HepG2 (cell line): ENCODE measurements around the gene SRRM2. TPM values are rescaled to one million over a fixed set of nuclear protein-coding genes. Genes with fewer than 3 reads are reported as not detected.
A peak's percentile ranks its signal among the peaks of the same experiment; 100 is the strongest.

Experiments
- ATAC-seq: fragments of 200-7000 bp; cut with Tn5 transposase; 3 replicates; pipeline ENCODE4 v1.9.1; 2020; ENCODE audit warnings: mild to moderate bottlenecking, moderate library complexity
- BruUV-seq: library from RNA; stranded (reverse); fragments of 400-500 nt; replicated peaks from 2 replicates; lab custom pipeline; 2021; lab: Mats Ljungman, UMichigan
- CTCF ChIA-PET: fragments of 300-600 bp; formaldehyde crosslinking; extraction: SDS; loops from one replicate; lab custom pipeline; 2021; ENCODE audit warnings: low total read pairs, inconsistent platforms, low intra/inter-chr PET ratio; lab: Yijun Ruan, JAX
- POLR2A ChIA-PET: fragments of 350-600 bp; sonication (Branson Sonifier 250); formaldehyde crosslinking; loops from one replicate; lab custom pipeline; 2020; ENCODE audit warnings: antibody characterized with exemption, inconsistent platforms; lab: Yijun Ruan, JAX
- DNase-seq: peaks from one replicate; pipeline ENCODE4 v3.0.0-alpha.2; 2015; ENCODE audit warnings: low spot score
- FAIRE-seq: peaks from 3 replicates; lab custom pipeline; 2011; peaks lifted over from hg19 to GRCh38; lab: Jason Lieb, UNC
- H2AFZ ChIP-seq: one replicate; pipeline ENCODE4 v1.6.1; 2011; ENCODE audit warnings: low read length, inconsistent platforms
- H3K27ac ChIP-seq: fragments of 300-600 bp; 3 replicates; pipeline ENCODE4 v1.8.0; 2011; ENCODE audit warnings: mixed run types, mild to moderate bottlenecking, mixed read lengths, low read length, inconsistent platforms; ENCODE audit not compliant: insufficient read depth; ENCODE audit errors: extremely low read length
- H3K27me3 ChIP-seq, 2 experiments: fragments of 200-600 bp in 1 of 2; 2 replicates in 1 of 2; 3 replicates in 1 of 2; pipeline versions ENCODE4 v1.6.0 to v1.8.0; 2011; ENCODE audit warnings: low read length in 2 of 2, mild to moderate bottlenecking in 2 of 2, moderate library complexity in 2 of 2, inconsistent platforms in 1 of 2; ENCODE audit not compliant: insufficient read depth in 2 of 2, control insufficient read depth in 1 of 2
- H3K36me3 ChIP-seq, 2 experiments: fragments of 200-600 bp in 1 of 2; replicated peaks in 1 of 2; 2 replicates in 1 of 2; 3 replicates in 1 of 2; pipeline versions ENCODE4 v1.5.1 to v1.8.0; 2011; ENCODE audit warnings: low read length in 2 of 2, inconsistent platforms in 1 of 2; ENCODE audit not compliant: insufficient read depth in 2 of 2, control insufficient read depth in 1 of 2
- H3K4me1 ChIP-seq: 2 replicates; pipeline ENCODE4 v1.5.1; 2012; ENCODE audit warnings: low read length, inconsistent platforms; ENCODE audit not compliant: insufficient read depth
- H3K4me2 ChIP-seq: 2 replicates; pipeline ENCODE4 v1.6.0; 2011; ENCODE audit warnings: low read depth, low read length, inconsistent platforms
- H3K4me3 ChIP-seq, 3 experiments: fragments of 200-600 bp in 1 of 3; sonication (generic), shearing (Covaris generic) in 1 of 3; replicated peaks in 1 of 3; 2 replicates each; pipeline ENCODE4 v1.5.1; 2011 to 2016; ENCODE audit warnings: low read length in 3 of 3, inconsistent platforms in 2 of 3, low read depth in 2 of 3, mild to moderate bottlenecking in 2 of 3, control low read depth in 1 of 3, mixed read lengths in 1 of 3; ENCODE audit not compliant: insufficient read depth in 1 of 3
- H3K79me2 ChIP-seq: one replicate; pipeline ENCODE4 v1.6.1; 2011; ENCODE audit warnings: low read length, inconsistent platforms; ENCODE audit not compliant: insufficient read depth
- H3K9ac ChIP-seq: 2 replicates; pipeline ENCODE4 v1.6.0; 2011; ENCODE audit warnings: mild to moderate bottlenecking, low read depth, low read length, inconsistent platforms; ENCODE audit not compliant: insufficient read depth
- H3K9me3 ChIP-seq: 2 replicates; pipeline ENCODE4 v1.5.1; 2012; ENCODE audit warnings: mild to moderate bottlenecking, low read length
- H4K20me1 ChIP-seq: 2 replicates; pipeline ENCODE4 v1.6.0; 2011; ENCODE audit warnings: inconsistent platforms, mild to moderate bottlenecking, low read length, moderate library complexity; ENCODE audit not compliant: insufficient read depth
- NFYB ChIP-seq: sonication (generic); formaldehyde crosslinking; IDR thresholded peaks from 2 replicates; pipeline ENCODE4 v1.4.0; 2020; ENCODE audit warnings: missing genetic modification reagents
- SOX13 ChIP-seq, 3 experiments: fragments of 450-650 bp in 1 of 3; sonication (generic) in 1 of 3; formaldehyde crosslinking in 1 of 3; IDR thresholded peaks in 2 of 3; conservative IDR thresholded peaks in 1 of 3; 2 replicates each; pipeline versions ENCODE4 v1.5.0 to v1.6.1; 2016 to 2020; ENCODE audit warnings: antibody characterized with exemption in 1 of 3, mild to moderate bottlenecking in 1 of 3, missing compliant biosample characterization in 1 of 3, missing genetic modification reagents in 1 of 3, moderate library complexity in 1 of 3
- ZBTB33 ChIP-seq: sonication (generic); formaldehyde crosslinking; IDR thresholded peaks from 2 replicates; pipeline ENCODE4 v1.4.0; 2020; ENCODE audit warnings: missing genetic modification reagents
- WGBS: methylation state at CpG from one replicate; pipeline ENCODE4 v1.1.6; 2017; ENCODE audit warnings: low lambda C conversion rate; 5-methylcytosine and 5-hydroxymethylcytosine counted together
- in situ Hi-C: cut with HindIII; loops from 2 replicates; pipeline ENCODE4 v1.10.0; 2017; ENCODE audit warnings: low pct_unique_long_range_greater_than_20kb; ENCODE audit not compliant: extremely low pct_ligation_motif_present
- intact Hi-C: fragments of 100-400 bp; cut with micrococcal nuclease; formaldehyde crosslinking; loops from one replicate; pipeline ENCODE4 v1.10.0; 2022; ENCODE audit not compliant: unreplicated experiment
- polyA plus RNA-seq, 8 experiments: library from polyadenylated mRNA; depleted of rRNA in 3 of 8; stranded (reverse) in 7 of 8; unstranded in 1 of 8; fragments of >200 nt; fragmentation: Illumina TruSeq in 4 of 8; extraction: Trizol in 4 of 8; gene quantifications; 2 replicates each; pipeline versions ENCODE4 v1.2.1 to v1.2.3, GENCODE V29; 2011 to 2016; ENCODE audit warnings: low read depth in 4 of 8, missing spikeins in 1 of 8, mixed read lengths in 1 of 8; ENCODE audit not compliant: insufficient read depth in 1 of 8
- total RNA-seq, 5 experiments: library from RNA; depleted of rRNA; stranded (reverse); fragments of >200 nt; fragmentation: Illumina TruSeq; extraction: Trizol; gene quantifications; 2 replicates each; pipeline ENCODE4 v1.2.3, GENCODE V29; 2016; ENCODE audit warnings: low read depth in 1 of 5

The SRRM2 gene
- total and polyA plus RNA-seq, 2 of the 13 experiments (the other 11 are each of a cell fraction or from before 2014, with no cell fraction given), result 50.4 to 112 TPM

GRCh38 chr16:2784358-2785100 lies 32.1 kb downstream of the SRRM2 start:
- Histone ChIP-seq H3K4me2 (peak overlapping the region; percentile 42), H3K4me1 (peaks cover 18% of the 10 kb centered on the region), H3K27me3 (peaks cover 4 to 60% of the 10 kb centered on the region in 2 experiments; a peak in 4 of 5 replicates), H3K9me3 (no peaks in the 10 kb centered on the region), H3K79me2 (no peaks in the 10 kb centered on the region), H3K36me3 (no peaks in the 10 kb centered on the region), H3K4me3 (peak overlapping the region in 1 of 3 experiments; percentile 19; a peak in 1 of 6 replicates), H2AFZ (no peak overlapping the region), H3K27ac (no peak overlapping the region), H3K9ac (no peak overlapping the region), H4K20me1 (no peaks in the 10 kb centered on the region)
- FAIRE-seq (no peak), DNase-seq (no peak), ATAC-seq (no peak; the same call in 2 of the 3 replicates)
- ChIA-PET POLR2A (interaction anchor here (1.1 kb wide), 1 partner anchor 7 kb away, joined by 3 read pairs; no protein-coding TSS in a partner anchor), CTCF (no interaction called here)
- BruUV-seq, result no TSS peak
- intact Hi-C loops (no loop called here), in situ Hi-C loops (loop anchor here (5.0 kb wide), 1 partner anchor 43 kb away; no protein-coding TSS in a partner anchor)
- TF ChIP-seq SOX13 (IDR thresholded peaks at IDR 0.05), result no peak
- no peak for TF ChIP-seq SOX13 (CRISPR knock-in tag; conservative IDR thresholded peaks at IDR 0.05 in 1 of 2, IDR thresholded peaks at IDR 0.05 in 1 of 2)
- peak; percentile 40; the same call in 1 of the 2 replicates for TF ChIP-seq ZBTB33 (CRISPR knock-in tag)
- TF ChIP-seq NFYB (CRISPR knock-in tag), result no peak
- 80% methylated on average over 1 of the region's 15 CpGs for WGBS
